Chondrocyte (in vitro differentiated cells): ENCODE results near the gene EVA1A. TPM values are rescaled to one million over a fixed set of nuclear protein-coding genes. Genes with fewer than 3 reads are reported as not detected.
A peak's percentile ranks its signal among the peaks of the same experiment; 100 is the strongest.

Experiments used
- DNase-seq: peaks from one replicate; pipeline ENCODE4 v3.0.0; 2021; ENCODE audit warnings: mixed read lengths, low spot score
- H3K27ac Mint-ChIP-seq: one replicate; pipeline ENCODE4 v1.8.0; 2021; ENCODE audit warnings: mild to moderate bottlenecking, moderate library complexity, mixed read lengths; ENCODE audit not compliant: unreplicated experiment
- H3K27me3 Mint-ChIP-seq: 2 replicates; pipeline ENCODE4 v1.8.0; 2021; ENCODE audit warnings: low read depth, mixed read lengths
- H3K36me3 Mint-ChIP-seq: 2 replicates; pipeline ENCODE4 v1.8.0; 2021; ENCODE audit warnings: low read depth, mixed read lengths
- H3K4me1 Mint-ChIP-seq: 2 replicates; pipeline ENCODE4 v1.8.0; 2021; ENCODE audit warnings: low read depth, mild to moderate bottlenecking, mixed read lengths
- H3K4me3 Mint-ChIP-seq: one replicate; pipeline ENCODE4 v1.8.0; 2021; ENCODE audit warnings: mild to moderate bottlenecking, moderate library complexity, mixed read lengths; ENCODE audit not compliant: unreplicated experiment
- H3K9me3 Mint-ChIP-seq: 2 replicates; pipeline ENCODE4 v1.8.0; 2021; ENCODE audit warnings: low read depth, mixed read lengths
- CTCF ChIP-seq: fragments of 200-600 bp; sonication (generic); IDR thresholded peaks from 2 replicates; pipeline ENCODE4 v1.5.0; 2021; ENCODE audit warnings: antibody characterized with exemption, mild to moderate bottlenecking, moderate library complexity
- total RNA-seq: library from RNA; stranded (reverse); gene quantifications from 3 replicates; pipeline ENCODE4 v1.2.1, GENCODE V29; 2021

EVA1A gene
- total RNA-seq, 1 donor from 2014 or later = 19.8 TPM

- Mint-ChIP-seq H3K9me3 (no peaks in the 10 kb centered on the region), H3K36me3 (no peaks in the 10 kb centered on the region), H3K27ac (no peak overlapping the region), H3K4me1 (peaks cover 60% of the 10 kb centered on the region), H3K27me3 (no peaks in the 10 kb centered on the region), H3K4me3 (no peak overlapping the region)
- DNase-seq = no peak
- no peak for TF ChIP-seq CTCF
Observed at GRCh38 chr2:75607988-75608683, 47.4 kb upstream of the EVA1A start.

GRCh38 chr2:75607400-75607798, 46.7 kb upstream of the EVA1A start:
- DNase-seq = no peak
- H3K4me3 Mint-ChIP-seq = no peak overlapping the region
- TF ChIP-seq CTCF = no peak
- peak overlapping the region; percentile 52 for H3K27ac Mint-ChIP-seq
- H3K36me3 Mint-ChIP-seq = no peaks in the 10 kb centered on the region
- H3K9me3 Mint-ChIP-seq = no peaks in the 10 kb centered on the region
- H3K27me3 Mint-ChIP-seq = no peaks in the 10 kb centered on the region
- H3K4me1 Mint-ChIP-seq = peaks cover 64% of the 10 kb centered on the region

- DNase-seq = no peak
- Mint-ChIP-seq H3K27me3 (no peaks in the 10 kb centered on the region), H3K9me3 (no peaks in the 10 kb centered on the region), H3K27ac (peak overlapping the region; percentile 82), H3K4me1 (peaks cover 69% of the 10 kb centered on the region), H3K4me3 (no peak overlapping the region), H3K36me3 (no peaks in the 10 kb centered on the region)
- TF ChIP-seq CTCF = no peak
Observed at GRCh38 chr2:75606761-75607399, 46.1 kb upstream of the EVA1A start.

GRCh38 chr2:75605770-75606529, 45.2 kb upstream of the EVA1A start:
- DNase-seq = no peak
- Mint-ChIP-seq H3K27me3 (no peaks in the 10 kb centered on the region), H3K36me3 (no peaks in the 10 kb centered on the region), H3K9me3 (no peaks in the 10 kb centered on the region), H3K4me3 (no peak overlapping the region), H3K4me1 (peaks cover 77% of the 10 kb centered on the region), H3K27ac (peak overlapping the region; percentile 82)
- peak; percentile 68 for TF ChIP-seq CTCF

GRCh38 chr2:75604484-75604883, 43.7 kb upstream of the EVA1A start:
- peak overlapping the region; percentile 34 for H3K27ac Mint-ChIP-seq
- DNase-seq = no peak
- no peak for TF ChIP-seq CTCF
- peaks cover 89% of the 10 kb centered on the region for H3K4me1 Mint-ChIP-seq
- no peaks in the 10 kb centered on the region for H3K9me3 Mint-ChIP-seq
- no peak overlapping the region for H3K4me3 Mint-ChIP-seq
- H3K27me3 Mint-ChIP-seq = no peaks in the 10 kb centered on the region
- H3K36me3 Mint-ChIP-seq = no peaks in the 10 kb centered on the region
